Measurements from ENCODE around the gene SPATC1L.

- no peak for TF ChIP-seq GATA2 (IDR thresholded peaks at IDR 0.05; ENCODE audit: low read depth, low read length)
- TF ChIP-seq GATA3 (IDR thresholded peaks at IDR 0.05; ENCODE audit: low read depth, low read length) = no peak
These were observed 32.8 kb downstream of the SPATC1L start for GRCh38 chr21:46151261-46151988.
